Measurements from ENCODE around the gene MORN3. TPM values are rescaled to one million over a fixed set of nuclear protein-coding genes. Genes with fewer than 3 reads are reported as not detected.
"Not testable (repeated sequence)": the region's sequence is repeated elsewhere in the genome, so short reads cannot be mapped to it uniquely, and the experiment has no call there.

MORN3 gene
- total and polyA plus RNA-seq, 8 donors = 0.17 to 2.8 (median 1.5) TPM

GRCh38 chr12:121688966-121689365 is 19.5 kb upstream of the MORN3 start:
- Histone ChIP-seq H3K4me3 (no peak overlapping the region), H3K27ac (no peak overlapping the region), H3K27me3 (no peaks in the 10 kb centered on the region), H3K9me3 (no peaks in the 10 kb centered on the region), H3K36me3 (no peaks in the 10 kb centered on the region), H3K4me1 (peaks cover 0 to 12% of the 10 kb centered on the region in 2 donors)
- TF ChIP-seq CTCF (IDR thresholded peaks at IDR 0.05) = no peak
- DNase-seq = no peak
- intact Hi-C loops (cut with DNase I) = loop anchor here in 1 of 2 donors (10.0 kb wide), 1 partner anchor 194 kb away; no protein-coding TSS in a partner anchor
- ATAC-seq = no peak

GRCh38 chr12:121679661-121680197 is 10.3 kb upstream of the MORN3 start:
- not testable (repeated sequence) for ATAC-seq, H3K27me3 ChIP-seq, H3K36me3 ChIP-seq, H3K9me3 ChIP-seq, DNase-seq, H3K4me1 ChIP-seq, H3K4me3 ChIP-seq, H3K27ac ChIP-seq
- intact Hi-C loops (cut with DNase I) = loop anchor here (5.0 to 10.0 kb wide), 4 partner anchors 55 to 187 kb away; partner anchors contain the start of gene ORAI1 (in 1 of the 2)

- ATAC-seq (no peak), DNase-seq (no peak)
- H3K9me3 ChIP-seq = no peaks in the 10 kb centered on the region
- H3K27ac ChIP-seq = no peak overlapping the region
- H3K4me1 ChIP-seq = peaks cover 0 to 10% of the 10 kb centered on the region in 2 donors
- H3K4me3 ChIP-seq = no peak overlapping the region
- no peaks in the 10 kb centered on the region for H3K27me3 ChIP-seq
- TF ChIP-seq CTCF (IDR thresholded peaks at IDR 0.05) = no peak
- intact Hi-C loops (cut with DNase I) = loop anchor here in 1 of 2 donors (10.0 kb wide), 2 partner anchors 54 to 124 kb away; partner anchors contain the start of gene ORAI1
- H3K36me3 ChIP-seq = no peaks in the 10 kb centered on the region
These were observed 9.4 kb upstream of the MORN3 start for GRCh38 chr12:121678716-121679300.

GRCh38 chr12:121678305-121678704 is 8.9 kb upstream of the MORN3 start:
- ATAC-seq = no peak
- intact Hi-C loops (cut with DNase I) = loop anchor here in 1 of 2 donors (10.0 kb wide), 2 partner anchors 54 to 124 kb away; partner anchors contain the start of gene ORAI1
- Histone ChIP-seq H3K27me3 (no peaks in the 10 kb centered on the region), H3K9me3 (no peaks in the 10 kb centered on the region), H3K27ac (no peak overlapping the region), H3K4me3 (no peak overlapping the region), H3K4me1 (peaks cover 0 to 12% of the 10 kb centered on the region in 2 donors), H3K36me3 (no peaks in the 10 kb centered on the region)
- TF ChIP-seq CTCF (IDR thresholded peaks at IDR 0.05) = no peak
- no peak for DNase-seq

- Histone ChIP-seq H3K4me1 (peaks cover 7 to 22% of the 10 kb centered on the region in 2 donors), H3K27me3 (no peaks in the 10 kb centered on the region), H3K4me3 (no peak overlapping the region), H3K9me3 (no peaks in the 10 kb centered on the region), H3K27ac (no peak overlapping the region), H3K36me3 (no peaks in the 10 kb centered on the region)
- intact Hi-C loops (cut with DNase I) = loop anchor here in 1 of 2 donors (10.0 kb wide), 2 partner anchors 51 to 121 kb away; partner anchors contain the start of gene ORAI1
- ATAC-seq (no peak), DNase-seq (no peak)
- no peak for TF ChIP-seq CTCF (IDR thresholded peaks at IDR 0.05)
These were observed 6.7 kb upstream of the MORN3 start for GRCh38 chr12:121676190-121676589.
